HTR-8/SVneo (cell line): ENCODE measurements around the gene TBCD.
"Not testable (repeated sequence)": the region's sequence is repeated elsewhere in the genome, so short reads cannot be mapped to it uniquely, and the experiment has no call there.

Source experiments
- DNase-seq: peaks from one replicate; pipeline ENCODE4 v3.0.0; 2011; ENCODE audit warnings: low spot score, mixed read lengths; ENCODE audit not compliant: insufficient read length
- FAIRE-seq: peaks from 2 replicates; lab custom pipeline; 2011; peaks lifted over from hg19 to GRCh38; lab: Jason Lieb, UNC

The TBCD gene

GRCh38 chr17:82726427-82726826 lies 25.4 kb upstream of the TBCD start:
- no peak for FAIRE-seq
- DNase-seq, result no peak

GRCh38 chr17:82729479-82730260 lies 22.2 kb upstream of the TBCD start:
- DNase-seq (no peak), FAIRE-seq (no peak)

GRCh38 chr17:82732118-82732743 lies 19.6 kb upstream of the TBCD start:
- FAIRE-seq, result no peak
- DNase-seq, result no peak

- DNase-seq, result peak; percentile 57
- FAIRE-seq, result peak; percentile 42
These were observed 16.6 kb upstream of the TBCD start, which contains the start of gene FN3K for GRCh38 chr17:82734987-82735866. Gene FN3K, plus strand, starts transcription at chr17:82735615. Its CDS starts 22 bp downstream, at chr17:82735637.

- FAIRE-seq (no peak), DNase-seq (no peak)
These were observed 15.2 kb upstream of the TBCD start for GRCh38 chr17:82736511-82737185.

- DNase-seq (no peak), FAIRE-seq (no peak)
These were observed 13.6 kb upstream of the TBCD start for GRCh38 chr17:82737967-82738877.

GRCh38 chr17:82740906-82741759 lies 10.7 kb upstream of the TBCD start:
- DNase-seq (no peak), FAIRE-seq (no peak)

GRCh38 chr17:82743344-82744219 lies 8.3 kb upstream of the TBCD start:
- DNase-seq (no peak), FAIRE-seq (no peak)

- DNase-seq, FAIRE-seq: not testable (repeated sequence)
These were observed 7.1 kb upstream of the TBCD start for GRCh38 chr17:82744736-82745135.

- DNase-seq, result no peak
- FAIRE-seq, result no peak
These were observed 6.3 kb upstream of the TBCD start for GRCh38 chr17:82745524-82745923.

GRCh38 chr17:82748756-82749155 lies 3.1 kb upstream of the TBCD start:
- FAIRE-seq (no peak), DNase-seq (no peak)

GRCh38 chr17:82750241-82750908 lies 1.5 kb upstream of the TBCD start:
- no peak for FAIRE-seq
- DNase-seq, result no peak

- no peak for DNase-seq
- no peak for FAIRE-seq
These were observed 694 bp upstream of the TBCD start for GRCh38 chr17:82751171-82751570.

GRCh38 chr17:82752371-82753200 lies 721 bp downstream of the TBCD start:
- no peak for FAIRE-seq
- DNase-seq, result no peak

GRCh38 chr17:82753201-82753464 lies 1.3 kb downstream of the TBCD start:
- no peak for DNase-seq
- FAIRE-seq, result no peak
